Thyroid gland (tissue), 4 donors: Measurements from ENCODE around the gene CDC123.

ENCODE experiments used
- POLR2A ChIP-seq, 2 donors: fragments of 450-650 bp; IDR thresholded peaks; one replicate each; pipeline ENCODE4 v1.6.1; 2017; ENCODE audit warnings: antibody characterized with exemption in 2 of 2, mild to moderate bottlenecking in 2 of 2, moderate library complexity in 1 of 2
- TF ChIP-seq, protein P1 (sequence below), 6 experiments: fragments of 200-600 bp in 3 of 6; fragments of 450-650 bp in 3 of 6; sonication (generic) in 3 of 6; IDR thresholded peaks; one replicate each; pipeline ENCODE4 v1.5.1; 2016 to 2019; ENCODE audit warnings: antibody characterized with exemption in 6 of 6, mild to moderate bottlenecking in 2 of 6, inconsistent platforms in 1 of 6, moderate library complexity in 1 of 6

GRCh38 chr10:12208460-12208859, 12.5 kb downstream of the CDC123 start:
- TF ChIP-seq, protein P1, sequence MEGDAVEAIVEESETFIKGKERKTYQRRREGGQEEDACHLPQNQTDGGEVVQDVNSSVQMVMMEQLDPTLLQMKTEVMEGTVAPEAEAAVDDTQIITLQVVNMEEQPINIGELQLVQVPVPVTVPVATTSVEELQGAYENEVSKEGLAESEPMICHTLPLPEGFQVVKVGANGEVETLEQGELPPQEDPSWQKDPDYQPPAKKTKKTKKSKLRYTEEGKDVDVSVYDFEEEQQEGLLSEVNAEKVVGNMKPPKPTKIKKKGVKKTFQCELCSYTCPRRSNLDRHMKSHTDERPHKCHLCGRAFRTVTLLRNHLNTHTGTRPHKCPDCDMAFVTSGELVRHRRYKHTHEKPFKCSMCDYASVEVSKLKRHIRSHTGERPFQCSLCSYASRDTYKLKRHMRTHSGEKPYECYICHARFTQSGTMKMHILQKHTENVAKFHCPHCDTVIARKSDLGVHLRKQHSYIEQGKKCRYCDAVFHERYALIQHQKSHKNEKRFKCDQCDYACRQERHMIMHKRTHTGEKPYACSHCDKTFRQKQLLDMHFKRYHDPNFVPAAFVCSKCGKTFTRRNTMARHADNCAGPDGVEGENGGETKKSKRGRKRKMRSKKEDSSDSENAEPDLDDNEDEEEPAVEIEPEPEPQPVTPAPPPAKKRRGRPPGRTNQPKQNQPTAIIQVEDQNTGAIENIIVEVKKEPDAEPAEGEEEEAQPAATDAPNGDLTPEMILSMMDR (IDR thresholded peaks at IDR 0.05): no peak
- TF ChIP-seq POLR2A (IDR thresholded peaks at IDR 0.05): no peak
